HG02610 (cell line): Measurements from ENCODE around the gene ACOXL.

Experiments
- ATAC-seq: cut with Tn5 transposase; IDR thresholded peaks from one replicate; pipeline ENCODE4 v1.9.1; 2021; ENCODE audit warnings: mild to moderate bottlenecking, moderate library complexity; ENCODE audit not compliant: unreplicated experiment

The ACOXL gene

GRCh38 chr2:110751642-110752041, 19.3 kb downstream of the ACOXL start:
- ATAC-seq = no peak

DNA sequence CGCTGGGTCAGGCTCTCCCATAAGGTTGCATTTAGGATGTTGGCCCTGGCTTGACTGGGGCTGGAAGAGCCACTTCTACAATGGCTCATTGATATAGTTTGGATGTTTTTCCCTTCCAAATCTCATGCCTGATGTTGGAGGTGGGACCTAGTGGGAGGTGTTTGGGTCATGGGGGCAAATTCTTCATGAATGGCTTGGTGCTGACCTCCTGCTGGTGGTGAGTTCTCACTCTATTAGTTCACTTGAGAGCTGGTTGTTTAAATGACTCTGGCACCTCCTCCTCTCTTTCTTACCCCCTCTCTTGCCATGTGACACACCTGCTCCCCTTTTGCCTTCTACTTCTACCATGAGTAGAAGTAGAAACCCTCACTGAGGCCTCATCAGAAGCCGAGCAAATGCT, 20.5 kb downstream of the ACOXL start:
- no peak for ATAC-seq

GRCh38 chr2:110755491-110756078, 23.2 kb downstream of the ACOXL start:
- no peak for ATAC-seq

GRCh38 chr2:110759411-110759810, 27.0 kb downstream of the ACOXL start:
- ATAC-seq = no peak

- no peak for ATAC-seq
These were observed 32.6 kb downstream of the ACOXL start for GRCh38 chr2:110764931-110765330.

DNA sequence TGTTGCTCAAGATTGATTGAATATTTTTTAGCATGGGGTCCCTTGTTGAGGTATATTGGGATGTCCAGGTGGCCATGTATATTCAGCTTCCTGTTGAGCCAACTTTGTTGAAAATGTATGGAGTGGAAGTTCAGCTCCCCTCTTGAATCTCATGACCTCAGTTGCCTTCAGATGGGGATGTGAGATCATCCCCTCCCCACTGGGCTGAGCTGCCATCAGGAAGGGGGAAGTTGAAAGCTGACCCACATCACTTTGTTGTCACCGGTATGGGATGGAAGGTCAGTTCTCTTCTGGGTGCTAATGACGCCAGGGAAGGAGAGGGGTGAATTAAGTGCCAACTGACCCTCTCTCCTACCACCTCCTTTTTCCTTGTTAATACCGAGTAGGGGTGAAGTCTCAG, 33.9 kb downstream of the ACOXL start:
- ATAC-seq = no peak

GRCh38 chr2:110768591-110768990, 36.2 kb downstream of the ACOXL start:
- no peak for ATAC-seq

- no peak for ATAC-seq
These were observed 38.1 kb downstream of the ACOXL start for GRCh38 chr2:110770404-110770958.

- ATAC-seq = no peak
These were observed 38.6 kb downstream of the ACOXL start for GRCh38 chr2:110770959-110771431.

GRCh38 chr2:110771547-110772382, 39.4 kb downstream of the ACOXL start:
- ATAC-seq = peak; percentile 43

DNA sequence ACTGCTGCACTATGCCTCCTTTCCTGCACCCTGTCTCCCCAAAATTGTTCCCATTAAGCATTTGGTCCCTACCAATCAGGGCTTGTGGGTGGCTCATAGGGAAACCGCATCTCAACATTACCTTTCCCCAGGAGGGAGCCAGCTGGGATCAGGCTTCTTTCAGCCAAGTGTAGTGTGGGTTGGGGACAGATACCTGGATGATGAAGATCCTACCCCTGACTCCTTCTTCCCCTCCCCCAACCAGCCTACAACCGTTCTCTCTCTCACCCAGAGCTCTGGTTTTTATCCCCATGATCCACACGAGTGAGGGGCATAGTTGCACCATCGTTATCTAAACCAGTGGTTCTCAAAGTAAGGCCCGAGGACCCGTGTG, 40.0 kb downstream of the ACOXL start:
- no peak for ATAC-seq

- ATAC-seq = no peak
These were observed 41.1 kb downstream of the ACOXL start for GRCh38 chr2:110773401-110773921.

- no peak for ATAC-seq
These were observed 42.3 kb downstream of the ACOXL start for GRCh38 chr2:110774701-110775100.

DNA sequence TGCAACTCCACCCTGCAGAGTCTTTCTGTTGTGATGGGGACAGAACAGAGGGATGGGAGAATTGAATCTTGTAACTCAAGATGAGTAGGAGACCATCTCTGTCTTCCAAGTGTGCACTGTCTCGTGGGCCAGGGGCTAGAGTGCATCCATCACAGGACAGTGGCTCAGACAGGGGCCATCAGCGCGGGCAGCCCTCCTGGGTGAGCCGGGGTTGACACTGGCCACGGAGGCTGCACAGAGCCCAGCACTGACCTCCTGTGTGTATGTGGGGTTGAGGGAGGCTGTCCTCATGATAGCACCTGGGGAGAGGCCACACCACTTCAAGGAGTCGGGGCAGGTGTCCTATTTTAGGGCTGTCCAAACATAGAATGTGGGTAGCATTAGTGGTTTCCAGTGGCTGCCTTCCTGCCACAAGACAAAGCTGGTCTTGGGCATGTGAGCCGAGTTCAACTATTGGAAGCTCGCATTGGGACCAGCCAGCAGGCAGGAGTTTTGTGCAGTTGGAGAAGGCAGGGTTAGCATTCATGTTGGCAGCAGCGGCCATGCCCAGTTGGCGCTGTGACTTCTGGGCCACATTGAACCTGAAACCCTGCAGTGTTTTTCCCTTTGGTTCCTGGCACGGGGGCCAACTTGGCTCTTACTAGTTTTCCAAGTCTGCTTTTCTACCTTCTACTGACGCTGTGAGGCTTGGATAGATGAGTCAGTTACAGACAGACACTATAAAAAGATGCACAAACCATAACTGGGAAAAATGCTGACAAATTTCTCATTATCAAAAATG, 45.3 kb downstream of the ACOXL start:
- ATAC-seq = no peak

DNA sequence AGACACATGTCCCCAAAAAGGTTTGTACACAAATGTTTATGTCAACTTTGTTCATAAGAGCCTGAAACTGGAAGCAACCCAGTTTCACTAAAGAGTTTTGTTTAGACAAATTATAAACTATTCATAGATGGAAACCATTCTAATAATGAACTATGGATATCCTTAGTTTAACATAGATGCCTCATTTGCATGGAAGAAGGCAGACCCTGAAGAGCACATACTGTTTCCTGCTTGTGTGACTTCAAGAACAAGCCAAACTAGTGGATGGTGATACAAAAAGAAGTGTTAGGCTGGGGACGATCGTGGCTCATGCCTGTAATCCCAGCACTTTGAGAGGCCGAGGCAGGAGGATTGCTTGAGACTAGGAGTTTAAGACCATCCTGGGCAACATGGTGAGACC, 48.1 kb downstream of the ACOXL start:
- no peak for ATAC-seq

- ATAC-seq = no peak
These were observed 51.0 kb downstream of the ACOXL start for GRCh38 chr2:110783196-110783873.

DNA sequence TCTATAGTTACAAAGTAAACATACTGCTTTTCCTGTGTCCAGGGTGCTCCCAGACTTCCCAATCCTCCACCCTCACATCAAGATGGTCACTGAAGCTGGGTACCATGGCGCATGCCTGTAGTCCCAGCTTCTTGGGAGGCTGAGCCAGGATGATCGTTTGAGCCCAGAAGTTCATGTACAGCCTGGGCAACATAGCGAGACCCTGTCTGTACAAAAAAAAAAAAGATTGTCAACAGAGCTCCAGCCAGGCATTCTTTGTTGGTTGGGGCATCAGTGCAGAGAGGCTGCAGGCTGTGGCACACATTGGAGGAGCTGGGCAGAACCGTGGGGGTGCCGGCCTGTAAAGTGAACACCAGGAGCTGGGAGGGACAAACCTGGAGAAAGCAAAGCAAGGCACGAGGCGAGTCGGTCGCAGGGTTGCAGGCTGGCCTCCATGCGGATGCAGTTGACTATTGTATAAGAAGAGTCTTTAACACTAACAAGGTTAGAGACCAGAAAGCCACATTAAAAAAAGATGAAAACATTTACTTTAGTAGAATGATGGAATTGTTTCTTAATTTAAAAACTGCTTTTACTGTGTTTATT, 51.8 kb downstream of the ACOXL start:
- ATAC-seq = no peak

DNA sequence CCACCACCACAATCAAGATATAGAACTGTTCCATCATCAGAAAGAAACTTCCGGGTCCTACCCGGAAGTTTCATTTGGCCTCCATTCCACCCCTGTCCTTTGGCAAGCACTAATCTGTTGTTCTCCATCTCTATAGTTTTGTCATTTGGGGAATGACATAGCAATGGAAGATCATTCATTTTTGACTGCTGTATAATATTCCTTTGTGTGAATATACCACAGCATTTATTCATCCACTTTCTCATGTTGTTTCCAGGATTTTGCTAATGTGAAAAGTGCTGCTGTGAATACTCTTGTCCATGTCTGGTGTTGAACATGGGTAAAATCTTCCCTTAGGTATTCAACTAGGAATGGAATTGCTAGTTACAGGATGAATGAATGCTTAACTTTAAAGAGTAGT, 53.1 kb downstream of the ACOXL start:
- ATAC-seq = no peak

GRCh38 chr2:110788976-110789375, 56.6 kb downstream of the ACOXL start:
- no peak for ATAC-seq

GRCh38 chr2:110789706-110790105, 57.3 kb downstream of the ACOXL start:
- no peak for ATAC-seq
